HTR-8/SVneo (cell line): ENCODE data around the gene SPATA2.
A peak's percentile ranks its signal among the peaks of the same experiment; 100 is the strongest.
"Not testable (repeated sequence)": the region's sequence is repeated elsewhere in the genome, so short reads cannot be mapped to it uniquely, and the experiment has no call there.

Experiments
- DNase-seq: peaks from one replicate; pipeline ENCODE4 v3.0.0; 2011; ENCODE audit warnings: low spot score, mixed read lengths; ENCODE audit not compliant: insufficient read length
- FAIRE-seq: peaks from 2 replicates; lab custom pipeline; 2011; peaks lifted over from hg19 to GRCh38; lab: Jason Lieb, UNC

SPATA2 gene

DNA sequence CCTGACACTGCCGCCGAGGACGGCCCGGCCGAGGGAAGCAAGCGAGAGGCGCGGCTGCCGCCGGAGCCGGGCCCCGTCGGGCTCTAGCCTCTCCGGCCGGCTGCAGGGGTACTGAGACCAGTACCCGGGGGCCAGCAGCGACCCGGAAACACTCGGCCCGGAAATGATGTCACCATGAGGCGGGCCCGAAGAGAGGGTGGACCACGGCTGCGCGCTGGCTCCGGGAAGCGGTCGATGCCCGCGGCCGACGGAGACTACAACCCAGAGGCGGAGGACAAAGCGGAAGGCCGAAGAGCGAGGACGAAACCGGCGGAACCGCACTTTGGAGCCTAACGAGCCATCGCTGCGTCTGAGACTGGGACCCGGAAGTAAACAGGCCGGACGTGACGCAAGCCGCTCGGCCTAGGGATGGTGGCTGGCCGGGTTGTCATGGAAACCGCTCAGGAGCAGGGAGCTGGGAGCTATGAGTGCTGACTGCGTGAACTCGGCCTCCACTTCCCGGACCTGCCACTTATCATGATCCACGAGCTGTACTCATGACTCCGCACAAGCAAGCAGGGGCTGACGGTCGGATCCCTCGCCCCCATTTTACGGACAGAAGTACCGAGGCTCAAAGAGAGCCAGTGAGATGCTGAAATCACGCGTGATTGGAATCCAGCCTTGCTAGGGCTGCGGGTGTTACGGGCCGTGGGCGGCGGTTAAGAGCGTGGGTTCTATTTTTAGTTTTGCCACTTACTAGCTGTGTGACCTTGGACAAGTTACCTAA is at the start of gene SPATA2:
SPATA2 (minus strand) TSS at position 150 of the 766 bp plus-strand sequence. CDS start 7,039 bp downstream, outside the sequence.
- DNase-seq, result peak; percentile 100
- FAIRE-seq, result peak; percentile 99

DNA sequence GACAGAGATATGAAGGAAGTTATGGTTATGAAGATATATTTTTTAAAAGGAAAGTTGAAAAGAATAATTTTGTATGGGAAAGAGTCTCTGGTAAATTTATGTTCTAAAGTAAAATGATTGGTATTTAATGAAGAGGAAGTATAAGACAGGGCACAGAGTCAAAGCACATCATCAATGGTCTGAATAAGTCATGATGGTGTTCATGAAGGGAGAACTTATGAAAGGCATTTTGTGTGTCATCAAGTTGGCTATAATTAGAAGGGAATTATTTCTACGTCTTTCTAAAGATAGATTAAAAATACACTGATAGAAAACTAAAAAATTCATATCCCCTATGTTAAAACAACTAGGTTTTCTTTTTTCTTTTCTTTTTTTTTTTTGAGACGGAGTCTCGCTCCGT is 46.1 kb upstream of the SPATA2 start:
- FAIRE-seq (no peak), DNase-seq (no peak)

- DNase-seq, result not testable (repeated sequence)
- peak; percentile 89 for FAIRE-seq
These were observed 42.0 kb upstream of the SPATA2 start for GRCh38 chr20:49957089-49957938.

DNA sequence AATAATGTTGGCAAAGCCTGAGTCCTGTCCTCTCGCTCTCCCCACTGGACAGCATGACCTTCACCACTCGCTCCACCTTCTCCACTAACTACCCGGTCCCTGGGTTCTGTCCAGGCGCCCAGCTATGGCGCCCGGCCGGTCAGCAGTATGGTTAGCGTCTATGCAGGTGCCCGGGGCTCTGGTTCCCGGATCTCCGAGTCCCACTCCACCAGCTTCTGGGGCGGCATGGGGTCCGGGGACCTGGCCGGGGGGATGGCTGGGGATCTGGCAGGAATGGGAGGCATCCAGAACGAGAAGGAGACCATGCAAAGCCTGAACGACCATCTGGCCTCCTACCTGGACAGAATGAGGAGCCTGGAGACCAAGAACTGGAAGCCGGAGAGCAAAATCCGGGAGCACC is 41.4 kb upstream of the SPATA2 start:
- DNase-seq, result no peak
- FAIRE-seq, result no peak

GRCh38 chr20:49955830-49956396 is 40.6 kb upstream of the SPATA2 start:
- FAIRE-seq, DNase-seq: not testable (repeated sequence)

DNA sequence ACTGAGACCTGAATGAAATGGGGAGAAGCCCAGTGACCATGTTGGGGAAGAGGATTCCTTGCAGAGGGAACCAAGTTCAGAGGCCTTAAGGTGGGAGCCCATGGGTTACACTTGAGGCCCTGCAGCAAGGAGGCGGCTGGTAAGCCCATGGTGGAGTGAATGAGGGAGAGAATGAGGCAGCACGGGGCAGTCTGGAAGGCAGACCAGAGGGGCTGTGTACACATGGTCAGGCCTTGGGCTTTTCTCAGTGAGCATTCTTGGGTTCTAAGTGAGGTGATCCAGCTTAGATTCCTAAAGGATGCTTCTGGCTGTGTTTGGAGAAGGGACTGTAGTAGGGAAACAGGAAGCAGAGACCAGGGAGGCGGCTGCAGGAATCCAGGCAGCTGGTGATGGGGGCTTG is 39.8 kb upstream of the SPATA2 start:
- no peak for DNase-seq
- FAIRE-seq, result peak; percentile 23

DNA sequence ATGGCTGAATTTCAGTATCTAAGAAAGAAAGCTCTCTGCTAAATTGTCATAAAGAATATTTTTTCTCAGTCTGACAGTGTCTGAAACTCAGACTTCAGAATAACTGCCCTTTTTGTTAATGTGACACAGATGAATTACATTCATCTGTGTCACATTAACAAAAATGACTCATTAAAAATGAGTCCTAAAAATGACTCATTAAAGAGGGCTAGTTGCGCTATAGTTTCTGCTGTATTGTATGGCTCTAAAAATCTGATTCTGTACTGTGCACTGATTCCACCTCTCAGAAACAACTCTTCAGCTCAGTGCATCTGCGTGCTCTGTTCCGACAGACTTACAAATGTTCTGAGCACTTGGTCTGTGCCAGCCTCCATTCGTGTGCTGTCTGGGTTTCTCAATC is 35.8 kb upstream of the SPATA2 start:
- DNase-seq (peak; percentile 63), FAIRE-seq (no peak)

- FAIRE-seq, result no peak
- no peak for DNase-seq
These were observed 33.6 kb upstream of the SPATA2 start for GRCh38 chr20:49948809-49949507.

GRCh38 chr20:49948178-49948577 is 32.8 kb upstream of the SPATA2 start:
- FAIRE-seq (no peak), DNase-seq (no peak)

DNA sequence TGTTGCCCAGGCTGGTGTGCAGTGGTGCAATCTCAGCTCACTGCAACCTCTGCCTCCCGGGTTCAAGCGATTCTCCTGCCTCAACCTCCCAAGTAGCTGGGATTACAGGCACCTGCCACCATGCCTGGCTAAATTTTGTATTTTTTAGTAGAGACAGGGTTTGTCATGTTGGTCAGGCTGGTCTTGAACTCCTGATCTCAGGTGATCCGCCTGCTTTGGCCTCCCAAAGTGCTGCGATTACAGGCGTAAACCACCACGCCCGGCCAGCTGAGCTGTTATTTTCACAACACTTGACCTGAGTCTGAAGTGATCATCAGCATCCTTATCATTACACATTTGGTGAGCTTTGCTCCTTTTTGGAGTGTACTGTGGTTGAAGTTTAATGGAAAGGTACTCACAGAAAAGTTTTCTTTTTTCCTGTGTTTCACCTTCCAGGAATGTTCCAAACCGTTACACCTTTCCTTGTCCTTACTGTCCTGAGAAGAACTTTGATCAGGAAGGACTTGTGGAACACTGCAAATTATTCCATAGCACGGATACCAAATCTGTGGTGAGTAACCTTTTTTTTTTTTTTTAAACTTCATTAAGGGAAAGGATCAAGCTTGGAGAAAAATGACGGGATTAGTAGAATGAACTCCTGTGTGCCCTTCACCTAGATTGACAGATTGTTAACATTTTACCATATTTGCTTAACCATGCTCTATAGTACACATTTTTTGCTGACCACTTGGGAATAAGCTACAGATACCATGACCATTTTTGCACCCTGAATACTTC is 30.6 kb upstream of the SPATA2 start:
- FAIRE-seq (no peak), DNase-seq (no peak)

DNA sequence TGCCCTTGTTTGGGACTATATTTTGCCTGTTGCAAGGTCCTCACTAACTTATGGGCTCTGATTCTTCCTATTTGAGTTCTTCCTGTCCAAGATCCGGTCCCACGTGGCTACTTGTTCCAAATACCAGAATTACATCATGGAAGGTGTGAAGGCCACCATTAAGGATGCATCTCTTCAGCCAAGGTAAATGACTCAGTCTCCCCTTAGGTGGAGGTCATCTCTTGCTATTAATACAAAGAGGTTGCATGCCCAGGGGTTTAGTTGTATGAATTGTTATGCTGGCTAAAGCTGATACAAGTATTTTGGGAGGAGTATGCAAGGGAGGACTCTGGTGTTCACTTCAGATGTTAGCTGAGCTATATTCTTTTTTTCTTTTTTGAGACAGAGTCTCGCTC is 30.0 kb upstream of the SPATA2 start:
- no peak for FAIRE-seq
- no peak for DNase-seq

- DNase-seq (no peak), FAIRE-seq (peak; percentile 69)
These were observed 27.6 kb upstream of the SPATA2 start for GRCh38 chr20:49942942-49943341.

DNA sequence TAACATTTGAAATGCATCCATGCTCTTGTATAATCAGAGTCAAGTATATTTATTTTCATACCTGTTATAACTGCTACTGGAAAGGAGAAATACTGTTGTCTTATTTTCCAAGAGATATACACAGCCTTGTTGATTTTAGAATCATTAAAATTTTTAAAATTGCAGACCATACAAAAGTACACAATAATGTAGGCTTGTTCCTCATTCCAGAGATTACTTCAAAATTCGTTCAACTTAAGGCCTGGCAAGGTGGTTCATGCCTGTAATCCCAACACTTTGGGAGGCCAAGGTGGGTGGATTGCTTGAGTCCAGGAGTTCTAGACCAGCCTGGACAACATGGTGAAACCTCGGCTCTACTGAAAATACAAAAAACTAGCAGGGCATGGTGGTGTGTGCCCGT is 27.0 kb upstream of the SPATA2 start:
- DNase-seq (no peak), FAIRE-seq (no peak)

- no peak for FAIRE-seq
- no peak for DNase-seq
These were observed 26.1 kb upstream of the SPATA2 start for GRCh38 chr20:49941456-49941855.

DNA sequence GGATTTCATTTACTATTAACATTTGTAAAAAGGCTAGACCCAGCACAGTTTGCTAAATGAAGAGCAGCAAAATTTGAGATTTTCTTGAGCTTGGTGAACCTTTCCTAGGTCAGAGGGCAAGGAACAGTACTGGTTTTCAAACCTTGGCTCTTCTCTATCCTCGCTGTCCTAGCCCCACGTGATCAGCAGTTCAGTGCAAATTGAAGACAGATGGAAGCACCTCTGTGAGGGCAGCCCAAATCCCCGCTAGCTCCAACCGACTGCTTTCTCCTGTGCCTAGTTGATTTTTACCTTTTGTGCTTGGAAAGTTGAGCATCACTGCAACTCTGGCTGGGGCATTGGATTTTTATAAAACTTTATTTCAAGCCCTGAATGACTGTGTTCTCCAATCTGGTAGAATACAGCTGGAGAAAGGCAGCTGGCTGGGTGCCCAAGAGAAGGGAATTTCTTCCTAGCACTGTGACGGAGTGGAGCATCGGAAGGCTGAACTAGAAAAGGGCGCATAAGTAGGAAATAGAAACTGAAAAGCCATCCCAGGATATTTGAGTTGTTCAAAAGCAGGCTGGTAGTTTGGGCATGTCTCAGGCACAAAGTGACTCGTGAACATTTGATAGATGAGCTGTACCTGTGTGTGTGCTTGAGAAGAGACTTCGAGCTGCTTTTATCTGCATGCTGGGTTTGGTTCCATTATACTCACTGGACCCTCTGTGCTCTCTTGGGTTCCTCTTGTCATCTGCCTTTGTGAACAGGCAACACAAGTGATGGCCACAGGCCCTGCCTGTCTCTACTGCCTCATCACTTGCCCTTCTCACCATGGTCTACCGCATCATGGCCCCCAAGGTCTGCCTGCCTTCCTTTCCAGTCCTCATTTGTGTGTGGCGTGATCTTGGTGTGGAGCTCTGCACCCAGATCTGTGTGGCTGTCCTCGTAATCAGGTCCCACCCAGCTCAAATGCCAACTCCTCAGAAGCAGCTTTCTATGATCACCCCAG is 23.1 kb upstream of the SPATA2 start:
- DNase-seq (no peak), FAIRE-seq (peak; percentile 68)

DNA sequence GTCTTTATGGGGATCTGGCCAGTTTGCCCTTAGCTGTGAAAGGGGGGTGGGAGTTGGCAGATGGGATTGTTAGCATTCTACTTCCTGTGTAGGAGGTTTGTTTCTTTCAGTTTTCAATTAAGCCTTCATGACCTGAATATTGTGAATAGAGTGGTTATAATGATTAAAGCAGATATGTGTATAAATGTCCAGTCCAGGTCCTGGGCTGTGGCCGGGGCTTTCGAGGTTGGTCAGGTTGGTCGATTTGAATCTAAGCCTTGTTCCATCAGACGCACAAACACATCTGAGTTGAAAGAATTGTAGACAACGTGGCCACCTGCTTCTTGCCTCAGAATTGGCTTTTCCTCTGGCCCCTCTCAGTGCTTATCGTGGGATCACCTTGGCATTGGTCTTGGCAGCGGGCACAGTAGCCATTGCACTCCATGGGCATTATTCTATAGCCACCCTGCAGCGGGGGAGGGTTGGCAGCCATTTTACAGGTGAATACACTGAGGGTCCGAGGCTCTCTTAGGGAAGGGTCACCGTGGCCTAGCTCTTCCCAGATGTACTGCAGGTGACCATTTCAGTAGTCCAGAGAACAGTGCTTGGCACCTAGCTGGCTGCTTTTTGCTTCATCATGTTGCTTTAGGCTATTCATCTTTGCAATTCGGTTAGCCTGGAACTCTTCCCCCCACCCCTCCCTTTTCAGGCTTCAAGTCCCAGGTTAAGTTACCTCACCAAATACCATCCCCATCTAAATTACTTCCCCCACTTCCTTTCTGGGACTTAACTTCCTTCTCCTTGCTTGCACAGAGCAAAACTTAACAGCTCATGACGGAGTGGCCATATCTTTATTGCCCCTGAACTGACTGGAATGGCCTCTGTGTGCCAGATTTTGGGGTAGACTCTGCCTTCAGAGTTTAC is 21.9 kb upstream of the SPATA2 start:
- FAIRE-seq, result peak; percentile 81
- DNase-seq, result no peak
